ENCODE measurements around the gene PFKL.
"Not testable (repeated sequence)": the region's sequence is repeated elsewhere in the genome, so short reads cannot be mapped to it uniquely, and the experiment has no call there.

The PFKL gene

GRCh38 chr21:44279354-44280260, 20.2 kb upstream of the PFKL start:
- no peak for DNase-seq (ENCODE audit: low read depth in 2 of 2)

GRCh38 chr21:44281801-44282200, 18.1 kb upstream of the PFKL start:
- DNase-seq (ENCODE audit: low read depth in 2 of 2): no peak

GRCh38 chr21:44282370-44282769, 17.5 kb upstream of the PFKL start:
- no peak for DNase-seq (ENCODE audit: low read depth in 2 of 2)

GRCh38 chr21:44283211-44283785, 16.6 kb upstream of the PFKL start:
- DNase-seq (ENCODE audit: low read depth in 2 of 2): not testable (repeated sequence)

- no peak for DNase-seq (ENCODE audit: low read depth in 2 of 2)
Measured at GRCh38 chr21:44283948-44284347, 15.9 kb upstream of the PFKL start.

GRCh38 chr21:44285138-44285992, 14.5 kb upstream of the PFKL start, which contains the start of gene AIRE:
AIRE (plus strand) TSS chr21:44285876; CDS start chr21:44286007, 131 bp downstream.
- no peak for DNase-seq (ENCODE audit: low read depth in 2 of 2)

- DNase-seq (ENCODE audit: low read depth in 2 of 2): no peak
Measured at GRCh38 chr21:44286086-44286715, 13.7 kb upstream of the PFKL start.

GRCh38 chr21:44286716-44287632, 12.9 kb upstream of the PFKL start:
- DNase-seq (ENCODE audit: low read depth in 2 of 2): no peak

GRCh38 chr21:44288251-44289110, 11.4 kb upstream of the PFKL start:
- DNase-seq (ENCODE audit: low read depth in 2 of 2): no peak

GRCh38 chr21:44289381-44290010, 10.4 kb upstream of the PFKL start:
- DNase-seq (ENCODE audit: low read depth in 2 of 2): no peak

GRCh38 chr21:44290327-44291077, 9.4 kb upstream of the PFKL start:
- no peak for DNase-seq (ENCODE audit: low read depth in 2 of 2)

GRCh38 chr21:44291078-44291935, 8.5 kb upstream of the PFKL start:
- no peak for DNase-seq (ENCODE audit: low read depth in 2 of 2)

- DNase-seq (ENCODE audit: low read depth in 2 of 2): no peak
Measured at GRCh38 chr21:44291936-44292811, 7.7 kb upstream of the PFKL start.

GRCh38 chr21:44292812-44293195, 7.0 kb upstream of the PFKL start:
- no peak for DNase-seq (ENCODE audit: low read depth in 2 of 2)

- peak; percentile 30 to 39 for DNase-seq (ENCODE audit: low read depth in 2 of 2)
Measured at GRCh38 chr21:44293551-44294231, 6.2 kb upstream of the PFKL start.

Data from stimulated activated CD8-positive, alpha-beta memory T cell treated with anti-CD3 and anti-CD28 coated beads, Interleukin-7, amount 100 ng/mL, for 4 hours (primary cell).